ENCODE measurements around the gene EFCAB5. TPM values are rescaled to one million over a fixed set of nuclear protein-coding genes. Genes with fewer than 3 reads are reported as not detected.
"Not testable (repeated sequence)": the region's sequence is repeated elsewhere in the genome, so short reads cannot be mapped to it uniquely, and the experiment has no call there.

Gene EFCAB5
- total RNA-seq, 1 donor, result 0.36 TPM

DNA sequence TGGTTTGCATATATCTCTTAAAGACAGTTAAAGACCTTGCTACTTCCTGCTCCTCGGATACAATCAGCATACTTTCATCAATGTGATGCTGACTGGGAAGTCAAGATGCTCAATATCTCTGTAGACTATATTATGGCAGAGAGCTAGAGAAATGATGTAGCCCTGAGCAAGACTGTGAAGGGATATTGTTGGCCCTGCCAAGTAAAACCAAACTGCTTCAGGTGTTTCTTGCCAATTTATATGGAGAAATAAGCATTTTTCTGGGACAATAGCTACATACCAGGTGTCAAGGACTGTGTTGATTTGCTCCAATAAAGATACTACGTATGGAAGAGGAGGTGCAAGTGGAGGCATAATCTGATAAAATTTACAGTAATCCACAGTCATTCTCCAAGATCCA, 4.7 kb upstream of the EFCAB5 start:
- H3K4me3 ChIP-seq (ENCODE audit: low read depth, low read length), result no peak overlapping the region
- no peak for DNase-seq (ENCODE audit: low read depth)
- TF ChIP-seq, protein P1, sequence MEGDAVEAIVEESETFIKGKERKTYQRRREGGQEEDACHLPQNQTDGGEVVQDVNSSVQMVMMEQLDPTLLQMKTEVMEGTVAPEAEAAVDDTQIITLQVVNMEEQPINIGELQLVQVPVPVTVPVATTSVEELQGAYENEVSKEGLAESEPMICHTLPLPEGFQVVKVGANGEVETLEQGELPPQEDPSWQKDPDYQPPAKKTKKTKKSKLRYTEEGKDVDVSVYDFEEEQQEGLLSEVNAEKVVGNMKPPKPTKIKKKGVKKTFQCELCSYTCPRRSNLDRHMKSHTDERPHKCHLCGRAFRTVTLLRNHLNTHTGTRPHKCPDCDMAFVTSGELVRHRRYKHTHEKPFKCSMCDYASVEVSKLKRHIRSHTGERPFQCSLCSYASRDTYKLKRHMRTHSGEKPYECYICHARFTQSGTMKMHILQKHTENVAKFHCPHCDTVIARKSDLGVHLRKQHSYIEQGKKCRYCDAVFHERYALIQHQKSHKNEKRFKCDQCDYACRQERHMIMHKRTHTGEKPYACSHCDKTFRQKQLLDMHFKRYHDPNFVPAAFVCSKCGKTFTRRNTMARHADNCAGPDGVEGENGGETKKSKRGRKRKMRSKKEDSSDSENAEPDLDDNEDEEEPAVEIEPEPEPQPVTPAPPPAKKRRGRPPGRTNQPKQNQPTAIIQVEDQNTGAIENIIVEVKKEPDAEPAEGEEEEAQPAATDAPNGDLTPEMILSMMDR (IDR thresholded peaks at IDR 0.05; ENCODE audit: insufficient read depth, low read length), result no peak

DNA sequence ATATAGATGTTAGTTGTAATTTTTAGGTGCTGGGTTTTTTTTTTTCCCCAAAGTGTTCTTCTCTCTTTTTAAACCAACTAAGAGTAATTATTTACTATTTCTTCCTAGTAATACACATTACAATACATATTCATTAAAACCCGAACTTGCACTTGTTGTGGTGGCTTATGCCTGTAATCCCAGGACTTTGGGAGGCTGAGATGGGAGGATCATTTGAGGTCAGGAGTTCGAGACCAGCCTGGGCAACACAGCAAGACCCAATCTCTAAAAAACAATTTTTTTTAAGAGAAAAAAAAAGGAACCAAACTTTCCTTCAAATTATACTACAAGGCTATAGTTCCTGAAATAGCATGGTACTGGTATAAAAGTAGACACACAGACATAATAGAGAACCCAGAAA, 3.8 kb downstream of the EFCAB5 start:
- TF ChIP-seq, protein P1 (IDR thresholded peaks at IDR 0.05; ENCODE audit: insufficient read depth, low read length), result no peak
- no peak for DNase-seq (ENCODE audit: low read depth)
- H3K4me3 ChIP-seq (ENCODE audit: low read depth, low read length), result no peak overlapping the region

DNA sequence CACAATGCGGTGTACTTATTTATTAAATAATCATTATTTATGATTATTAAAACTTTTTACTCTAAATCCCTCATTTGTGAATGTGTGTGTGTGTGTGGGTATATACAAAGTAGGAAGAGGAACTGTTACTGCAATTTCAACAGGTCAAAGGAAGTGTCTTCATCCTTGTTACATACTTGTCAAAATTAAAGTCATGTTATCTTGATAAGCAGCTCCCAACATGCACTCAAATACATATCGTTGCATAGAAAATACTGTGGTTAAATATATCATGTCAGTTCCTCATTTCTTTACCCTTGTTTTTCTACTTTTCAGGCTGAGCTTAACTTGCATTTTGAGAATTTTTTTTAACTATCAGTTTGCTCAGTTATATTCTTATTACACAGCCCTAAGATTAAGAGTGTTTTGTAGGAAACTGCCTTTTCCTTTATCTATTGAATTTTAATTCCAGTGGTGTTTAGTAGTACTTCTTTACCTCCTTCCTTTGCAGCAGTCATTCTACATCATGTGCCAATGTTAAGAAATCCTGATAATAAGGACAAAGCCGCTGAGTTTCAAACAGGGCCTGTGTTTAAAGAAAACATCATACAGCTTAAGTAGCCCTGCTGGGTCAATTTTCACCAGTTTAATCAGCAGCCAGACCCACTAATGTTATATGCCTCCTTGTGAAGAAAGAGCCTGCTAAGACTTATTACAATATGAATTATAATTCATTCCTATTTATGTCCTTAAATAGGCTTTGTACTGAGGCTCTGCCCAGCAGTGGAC, 7.2 kb downstream of the EFCAB5 start:
- DNase-seq (ENCODE audit: low read depth), result no peak
- no peak overlapping the region for H3K4me3 ChIP-seq (ENCODE audit: low read depth, low read length)
- TF ChIP-seq, protein P1 (IDR thresholded peaks at IDR 0.05; ENCODE audit: insufficient read depth, low read length), result no peak

DNA sequence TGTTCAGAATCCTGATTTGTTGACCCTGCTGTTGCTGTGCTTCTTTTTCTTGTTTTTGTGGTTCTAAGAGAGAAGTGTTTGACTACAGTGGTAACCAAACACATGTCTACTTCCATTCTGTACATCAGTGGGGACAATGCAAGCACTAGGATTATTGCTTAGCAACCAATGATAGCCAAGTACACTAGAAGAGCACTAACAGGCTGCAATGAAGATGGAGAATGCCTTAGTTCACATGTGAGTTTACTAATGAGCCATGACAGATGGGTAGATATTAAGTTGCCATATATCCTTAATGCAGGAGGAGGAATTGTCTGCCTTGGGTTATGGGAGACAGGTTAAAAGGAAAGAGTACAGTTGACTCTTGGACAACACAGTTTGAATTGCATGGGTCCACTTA, 8.3 kb downstream of the EFCAB5 start:
- TF ChIP-seq, protein P1 (IDR thresholded peaks at IDR 0.05; ENCODE audit: insufficient read depth, low read length), result no peak
- no peak overlapping the region for H3K4me3 ChIP-seq (ENCODE audit: low read depth, low read length)
- DNase-seq (ENCODE audit: low read depth), result no peak

DNA sequence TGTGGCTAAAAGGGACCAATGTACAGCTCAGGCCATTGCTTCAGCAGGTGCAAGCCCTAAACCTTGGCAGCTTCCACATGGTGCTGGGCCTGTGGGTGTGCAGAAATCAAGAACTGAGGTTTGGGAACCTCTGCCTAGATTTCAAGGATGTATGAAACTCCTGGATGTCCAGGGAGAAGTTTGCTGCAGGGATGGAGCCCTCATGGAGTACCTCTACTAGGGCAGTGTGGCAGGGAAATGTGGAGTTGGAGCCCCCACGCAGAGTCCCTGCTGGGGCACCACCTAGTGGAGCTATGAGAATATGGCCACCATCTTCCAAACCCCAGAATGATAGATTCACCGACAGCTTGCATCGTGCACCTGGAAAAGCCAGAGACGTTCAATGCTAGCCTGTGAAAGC, 13.0 kb downstream of the EFCAB5 start:
- H3K4me3 ChIP-seq (ENCODE audit: low read depth, low read length), result no peak overlapping the region
- DNase-seq (ENCODE audit: low read depth), result no peak
- TF ChIP-seq, protein P1 (IDR thresholded peaks at IDR 0.05; ENCODE audit: insufficient read depth, low read length), result no peak

DNA sequence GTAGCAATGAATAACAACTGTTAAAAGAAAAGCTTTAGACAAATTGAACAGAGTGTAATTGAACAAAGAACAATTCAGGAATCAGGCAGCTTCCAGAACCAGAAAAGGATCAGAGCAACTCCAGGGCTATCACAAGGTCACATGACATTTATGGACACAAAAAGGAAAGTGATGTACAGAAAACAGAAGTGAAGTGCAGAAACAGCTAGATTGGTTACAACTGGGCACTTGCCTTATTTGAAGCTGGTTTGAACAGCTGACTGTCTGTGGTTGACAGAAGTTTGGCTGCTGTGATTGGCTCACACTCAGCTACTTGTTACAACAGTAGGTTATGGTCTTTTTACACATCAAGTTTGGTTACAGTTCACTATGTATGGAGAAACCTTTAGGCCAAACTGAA, 14.8 kb downstream of the EFCAB5 start:
- TF ChIP-seq, protein P1 (IDR thresholded peaks at IDR 0.05; ENCODE audit: insufficient read depth, low read length), result no peak
- no peak for DNase-seq (ENCODE audit: low read depth)
- no peak overlapping the region for H3K4me3 ChIP-seq (ENCODE audit: low read depth, low read length)

DNA sequence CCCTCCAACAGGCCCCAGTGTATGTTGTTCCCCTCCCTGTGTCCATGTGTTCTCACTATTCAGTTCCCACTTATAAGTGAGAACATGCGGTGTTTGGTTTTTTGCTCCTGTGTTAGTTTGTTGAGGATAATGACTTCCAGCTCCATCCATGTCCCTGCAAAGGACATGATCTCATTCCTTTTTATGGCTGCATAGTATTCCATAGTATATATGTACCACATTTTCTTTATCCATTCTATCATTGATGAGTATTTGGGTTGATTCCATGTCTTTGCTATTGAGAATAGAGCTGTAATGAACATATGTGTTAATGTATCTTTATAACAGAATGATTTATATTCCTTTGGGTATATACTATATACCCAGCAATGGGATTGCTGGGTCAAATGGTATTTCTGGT, 16.1 kb downstream of the EFCAB5 start:
- H3K4me3 ChIP-seq (ENCODE audit: low read depth, low read length); DNase-seq (ENCODE audit: low read depth): not testable (repeated sequence)

Measured in fibroblast of the aortic adventitia (primary cell).